GM10847 (cell line): ENCODE results near the gene HHATL.

Experiments
- POLR2A ChIP-seq: IDR thresholded peaks from 2 replicates; pipeline ENCODE4 v1.6.1; 2011; ENCODE audit not compliant: insufficient read length; ENCODE audit errors: extremely low read depth

Gene HHATL

GRCh38 chr3:42651248-42652091 is 51.1 kb downstream of the HHATL start:
- no peak for TF ChIP-seq POLR2A

DNA sequence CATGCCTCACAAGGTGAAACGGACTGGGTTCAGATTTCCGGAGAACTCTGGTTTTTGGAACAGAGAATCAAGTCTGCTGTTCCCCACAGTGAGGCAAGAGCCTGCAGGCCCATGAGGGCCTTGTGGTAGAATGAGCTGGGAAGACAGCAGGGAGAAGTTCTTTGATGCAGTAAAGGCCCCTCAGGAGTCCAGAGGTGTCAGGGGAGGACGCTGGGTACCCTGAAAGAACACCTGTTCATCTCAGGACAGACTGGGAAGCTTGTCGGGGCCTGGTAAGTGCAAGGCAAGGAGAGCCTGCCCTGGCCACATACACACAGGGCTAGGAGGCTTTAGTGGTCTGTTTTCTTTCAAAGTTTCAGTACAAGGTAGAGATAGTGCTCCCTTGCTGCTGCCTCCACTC is 52.8 kb downstream of the HHATL start:
- no peak for TF ChIP-seq POLR2A

DNA sequence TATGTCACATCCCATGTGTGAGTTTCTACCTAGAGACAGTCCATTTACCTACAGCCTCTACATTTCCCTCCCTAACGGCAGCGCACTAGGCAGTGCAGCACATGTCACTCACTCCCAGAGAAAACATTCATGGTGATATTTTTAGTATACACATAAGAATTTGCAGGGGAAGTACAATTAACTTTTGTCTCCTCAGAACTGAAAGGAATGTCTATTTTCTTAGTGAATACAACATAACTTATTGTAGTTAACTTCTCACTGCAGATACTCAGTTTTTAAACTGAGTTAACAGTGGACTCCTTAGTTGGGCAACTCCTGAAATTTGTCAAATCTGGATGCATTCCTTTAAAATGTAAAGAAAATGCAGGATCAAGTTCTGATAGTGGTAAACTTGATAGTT is 53.6 kb downstream of the HHATL start:
- TF ChIP-seq POLR2A = no peak

- TF ChIP-seq POLR2A = no peak
These were observed 54.7 kb downstream of the HHATL start for GRCh38 chr3:42647821-42648459.
